Measurements from ENCODE around the gene KCNIP1. TPM values are rescaled to one million over a fixed set of nuclear protein-coding genes. Genes with fewer than 3 reads are reported as not detected.
A peak's percentile ranks its signal among the peaks of the same experiment; 100 is the strongest.

Gene KCNIP1
- total RNA-seq, 2 experiments from 2014 or later, result not detected

DNA sequence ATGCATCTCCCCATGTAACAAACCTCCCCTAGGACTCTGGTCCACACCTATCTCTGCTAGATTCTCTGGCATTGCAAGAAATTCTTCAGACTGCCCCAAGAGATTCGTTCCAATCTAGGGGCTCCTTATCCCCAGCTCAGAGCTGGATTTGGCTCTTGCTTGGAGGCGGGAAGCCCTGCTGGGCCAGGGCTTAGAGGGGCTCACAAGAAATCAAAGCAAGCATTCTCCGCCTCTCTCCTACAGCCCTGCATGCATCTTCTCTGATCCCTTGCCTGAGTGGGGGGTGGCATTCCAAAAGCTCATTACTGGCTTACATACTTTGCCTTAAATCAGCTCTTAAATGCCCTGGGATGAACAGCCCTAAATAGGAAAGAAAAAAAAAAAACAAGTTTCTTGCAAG is 75.8 kb downstream of the KCNIP1 start:
- peaks cover 45% of the 10 kb centered on the region for H3K27me3 Mint-ChIP-seq
- no peaks in the 10 kb centered on the region for H3K36me3 Mint-ChIP-seq (ENCODE audit: low read depth)
- H3K4me3 Mint-ChIP-seq, result no peak overlapping the region
- no peak for DNase-seq
- no peak overlapping the region for H3K27ac Mint-ChIP-seq
- no peaks in the 10 kb centered on the region for H3K4me1 Mint-ChIP-seq
- CTCF ChIA-PET, result no interaction called here
- POLR2A ChIA-PET, result no interaction called here
- H3K9me3 Mint-ChIP-seq, result peaks cover 7% of the 10 kb centered on the region

DNA sequence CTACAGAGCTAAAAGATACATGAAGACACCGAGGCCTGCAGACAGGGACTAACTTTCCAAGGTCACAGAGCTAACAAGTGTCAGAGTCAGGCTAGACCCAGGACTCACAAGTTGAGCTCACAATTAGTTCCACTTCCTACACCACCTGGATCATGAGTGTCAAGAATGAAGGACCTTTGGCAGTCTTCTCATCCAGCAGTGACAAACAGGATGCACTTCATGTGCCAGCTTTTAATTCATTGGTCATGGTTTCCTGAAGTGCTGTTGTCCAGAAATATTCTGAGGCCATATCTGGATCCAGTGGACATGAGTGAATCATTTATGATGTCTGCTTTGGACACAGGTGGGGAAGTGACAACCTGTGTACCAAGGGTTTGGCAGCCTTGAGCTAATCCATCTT is 77.4 kb downstream of the KCNIP1 start:
- Mint-ChIP-seq H3K27me3 (peaks cover 39% of the 10 kb centered on the region), H3K4me3 (no peak overlapping the region), H3K9me3 (peaks cover 7% of the 10 kb centered on the region), H3K36me3 (ENCODE audit: low read depth) (no peaks in the 10 kb centered on the region), H3K4me1 (no peaks in the 10 kb centered on the region), H3K27ac (no peak overlapping the region)
- DNase-seq, result no peak
- ChIA-PET POLR2A (no interaction called here), CTCF (no interaction called here)

DNA sequence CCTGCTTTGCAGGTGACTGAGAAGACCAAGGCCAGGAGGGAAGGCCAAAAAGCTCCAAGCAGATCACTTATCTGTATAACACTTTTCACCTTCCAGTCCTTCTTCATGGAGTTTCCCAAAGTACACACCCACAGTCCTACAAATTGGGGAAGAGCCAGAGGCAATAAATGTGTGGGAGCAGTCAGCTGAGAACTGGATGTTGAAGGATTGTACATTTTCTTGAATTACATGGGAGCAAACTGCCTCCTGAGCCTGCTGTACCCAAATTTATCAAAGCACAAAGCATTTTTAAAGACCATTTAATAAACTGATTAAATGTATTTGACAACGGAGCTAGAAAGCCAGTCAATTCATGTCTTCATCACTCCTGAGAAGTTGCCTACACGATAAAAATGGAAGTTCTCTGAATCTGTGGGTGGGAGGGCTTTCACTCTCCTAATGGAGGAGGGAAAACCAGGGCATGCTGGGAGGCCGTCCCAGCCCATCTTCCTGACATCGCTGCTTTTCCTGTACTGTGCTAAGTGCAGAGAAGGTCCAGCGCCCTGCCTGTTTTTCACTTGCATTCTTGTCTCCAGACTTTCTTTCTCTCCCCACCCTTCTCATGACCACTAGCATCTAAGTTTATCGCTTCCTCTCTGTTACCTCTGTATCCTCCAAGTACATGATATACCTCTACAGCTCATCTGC is 79.0 kb downstream of the KCNIP1 start:
- Mint-ChIP-seq H3K9me3 (peaks cover 10% of the 10 kb centered on the region), H3K4me1 (no peaks in the 10 kb centered on the region), H3K27ac (no peak overlapping the region), H3K27me3 (peaks cover 36% of the 10 kb centered on the region), H3K36me3 (ENCODE audit: low read depth) (no peaks in the 10 kb centered on the region), H3K4me3 (no peak overlapping the region)
- no peak for DNase-seq
- CTCF ChIA-PET, result no interaction called here
- POLR2A ChIA-PET, result no interaction called here

DNA sequence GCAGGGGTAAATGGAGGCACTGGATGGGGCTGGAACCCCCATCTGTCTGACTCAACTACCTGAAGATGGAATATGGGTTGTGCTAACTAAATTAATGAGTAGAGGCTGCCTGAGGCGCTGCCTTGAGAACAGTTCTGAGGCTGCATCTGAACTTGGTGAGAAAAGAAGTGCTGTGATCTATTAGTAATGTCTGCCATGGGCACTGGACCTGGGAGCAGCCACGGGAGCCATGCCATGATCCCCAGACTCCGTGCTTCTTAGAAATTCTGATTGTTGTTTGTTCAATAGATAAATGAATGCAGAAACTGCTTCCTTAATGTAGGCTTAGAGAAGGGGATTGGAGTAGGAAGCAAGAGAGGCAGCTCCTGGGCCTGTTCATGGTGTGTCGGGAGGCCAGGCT is 80.2 kb downstream of the KCNIP1 start:
- no peak overlapping the region for H3K27ac Mint-ChIP-seq
- no peak for DNase-seq
- CTCF ChIA-PET, result no interaction called here

DNA sequence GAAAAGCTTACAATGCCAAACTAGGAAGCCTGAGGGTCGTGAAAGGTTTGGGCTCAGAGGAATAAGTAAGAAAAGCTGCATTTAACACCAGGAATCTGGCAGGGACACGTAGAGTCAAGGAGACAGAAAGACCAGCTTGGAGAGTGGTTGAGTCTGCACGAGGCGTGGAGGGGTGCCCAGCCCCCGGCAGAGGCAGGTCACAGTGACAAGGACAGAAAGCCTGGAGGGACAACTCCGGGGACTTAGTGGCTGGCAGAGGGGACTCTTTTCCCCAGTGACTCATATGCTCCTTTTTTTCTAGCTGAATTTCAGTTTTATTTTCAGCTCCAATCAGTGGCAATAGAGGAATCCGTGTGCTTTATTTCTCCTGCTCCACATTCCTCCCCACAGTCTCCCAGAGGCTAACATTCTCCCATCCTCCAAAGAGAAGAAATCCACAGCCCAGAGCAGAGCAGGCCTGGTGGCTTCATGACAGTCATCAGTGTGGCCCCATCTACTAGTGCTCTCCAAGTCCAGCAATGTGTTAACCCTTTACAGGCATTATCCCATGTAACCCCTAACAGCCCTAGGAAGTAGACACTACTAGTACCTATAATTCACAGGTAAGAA is 80.7 kb downstream of the KCNIP1 start:
- H3K9me3 Mint-ChIP-seq, result peaks cover 2% of the 10 kb centered on the region
- H3K36me3 Mint-ChIP-seq (ENCODE audit: low read depth), result no peaks in the 10 kb centered on the region
- ChIA-PET CTCF (no interaction called here), POLR2A (interaction anchor here (1.0 kb wide), 1 partner anchor 12 kb away, joined by 3 read pairs; no protein-coding TSS in a partner anchor)
- no peak for DNase-seq
- peaks cover 28% of the 10 kb centered on the region for H3K27me3 Mint-ChIP-seq
- H3K27ac Mint-ChIP-seq, result no peak overlapping the region
- H3K4me3 Mint-ChIP-seq, result no peak overlapping the region
- H3K4me1 Mint-ChIP-seq, result no peaks in the 10 kb centered on the region

More for the DNA sequence above, 80.2 kb downstream of the KCNIP1 start:
- Mint-ChIP-seq H3K27me3 (peaks cover 25% of the 10 kb centered on the region), H3K9me3 (peaks cover 2% of the 10 kb centered on the region), H3K4me3 (no peak overlapping the region), H3K36me3 (ENCODE audit: low read depth) (no peaks in the 10 kb centered on the region), H3K4me1 (no peaks in the 10 kb centered on the region)
- POLR2A ChIA-PET, result no interaction called here

DNA sequence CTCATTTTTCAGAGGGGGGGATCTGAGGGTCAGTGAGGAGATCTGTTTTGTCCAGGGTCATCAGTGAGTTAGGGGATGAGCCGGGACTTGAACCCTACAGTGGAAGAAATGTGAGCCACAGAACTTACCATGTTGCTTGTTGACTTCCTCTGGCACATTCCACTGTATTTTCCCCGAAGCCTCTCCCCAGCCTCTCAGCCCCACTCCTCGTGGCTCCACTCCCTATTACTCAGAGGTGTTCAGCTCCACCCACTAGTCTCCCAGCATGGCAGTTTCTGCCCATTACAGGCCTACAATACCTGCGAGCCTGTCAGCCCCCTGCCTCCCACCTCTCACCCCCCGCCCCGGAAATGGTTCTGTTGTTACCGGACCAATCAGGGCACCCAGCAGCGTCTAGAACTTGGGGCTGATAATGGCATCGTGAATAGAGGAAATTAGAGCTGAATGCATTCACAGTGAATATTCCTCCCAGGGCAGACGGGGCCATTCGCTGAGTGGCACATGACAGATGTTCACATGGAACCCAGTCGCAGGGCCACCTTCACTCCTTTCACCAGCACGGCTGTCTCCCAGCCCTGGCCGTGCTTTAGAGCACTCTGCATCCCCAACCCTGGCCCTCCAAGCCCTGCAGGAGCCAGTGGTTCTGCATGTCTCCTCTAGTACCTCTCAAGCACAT is 81.6 kb downstream of the KCNIP1 start:
- no peaks in the 10 kb centered on the region for H3K36me3 Mint-ChIP-seq (ENCODE audit: low read depth)
- H3K27ac Mint-ChIP-seq, result no peak overlapping the region
- peaks cover 2% of the 10 kb centered on the region for H3K9me3 Mint-ChIP-seq
- POLR2A ChIA-PET, result interaction anchor here (1.0 kb wide), 1 partner anchor 11 kb away, joined by 3 read pairs; no protein-coding TSS in a partner anchor
- H3K4me3 Mint-ChIP-seq, result no peak overlapping the region
- peaks cover 27% of the 10 kb centered on the region for H3K27me3 Mint-ChIP-seq
- CTCF ChIA-PET, result no interaction called here
- H3K4me1 Mint-ChIP-seq, result no peaks in the 10 kb centered on the region
- no peak for DNase-seq

DNA sequence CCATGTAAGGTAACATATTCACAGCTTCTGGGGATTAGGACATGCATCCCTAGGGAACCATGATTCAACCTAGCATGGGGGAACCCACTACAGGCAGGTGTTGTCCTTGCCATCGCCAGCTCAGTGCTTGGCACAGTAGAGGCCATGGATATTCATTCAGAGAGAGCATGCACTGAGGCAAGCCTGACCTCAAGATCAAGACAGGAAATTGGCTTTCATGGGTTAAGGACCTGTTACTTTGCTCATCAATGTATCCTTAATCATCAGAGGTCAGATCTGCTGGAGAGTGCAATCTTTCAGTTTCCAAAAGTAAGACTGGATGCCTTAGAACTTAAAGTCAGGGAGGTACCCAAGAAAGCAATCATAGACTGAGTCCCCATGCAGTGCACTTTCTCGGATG is 84.0 kb downstream of the KCNIP1 start:
- CTCF ChIA-PET, result no interaction called here
- POLR2A ChIA-PET, result no interaction called here
- Mint-ChIP-seq H3K36me3 (ENCODE audit: low read depth) (no peaks in the 10 kb centered on the region), H3K4me1 (no peaks in the 10 kb centered on the region), H3K9me3 (peaks cover 2% of the 10 kb centered on the region), H3K27me3 (peaks cover 23% of the 10 kb centered on the region), H3K4me3 (no peak overlapping the region), H3K27ac (no peak overlapping the region)
- DNase-seq, result no peak

DNA sequence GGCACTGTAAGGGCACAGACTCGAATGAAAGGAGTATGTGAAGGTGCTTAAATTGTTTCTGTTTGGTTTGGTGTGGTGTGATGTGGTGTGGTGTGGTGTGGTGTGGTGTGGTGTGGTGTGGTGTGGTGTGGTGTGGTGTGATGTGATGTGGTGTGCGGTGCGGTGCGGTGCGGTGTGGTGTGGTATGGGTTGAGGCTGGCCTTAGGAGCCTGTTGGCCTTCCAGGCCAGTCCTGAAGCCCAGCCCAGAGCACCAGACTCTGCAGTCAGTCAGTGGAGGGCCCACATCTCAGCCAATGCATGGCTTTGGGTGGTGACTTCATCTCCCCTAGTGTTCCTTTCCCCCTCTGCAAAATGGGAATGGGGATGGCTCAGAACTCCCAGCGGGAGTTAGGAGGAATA is 85.8 kb downstream of the KCNIP1 start:
- Mint-ChIP-seq H3K9me3 (peaks cover 2% of the 10 kb centered on the region), H3K36me3 (ENCODE audit: low read depth) (no peaks in the 10 kb centered on the region), H3K4me3 (no peak overlapping the region), H3K27me3 (peaks cover 21% of the 10 kb centered on the region), H3K27ac (no peak overlapping the region), H3K4me1 (no peaks in the 10 kb centered on the region)
- DNase-seq, result no peak
- ChIA-PET POLR2A (no interaction called here), CTCF (no interaction called here)

DNA sequence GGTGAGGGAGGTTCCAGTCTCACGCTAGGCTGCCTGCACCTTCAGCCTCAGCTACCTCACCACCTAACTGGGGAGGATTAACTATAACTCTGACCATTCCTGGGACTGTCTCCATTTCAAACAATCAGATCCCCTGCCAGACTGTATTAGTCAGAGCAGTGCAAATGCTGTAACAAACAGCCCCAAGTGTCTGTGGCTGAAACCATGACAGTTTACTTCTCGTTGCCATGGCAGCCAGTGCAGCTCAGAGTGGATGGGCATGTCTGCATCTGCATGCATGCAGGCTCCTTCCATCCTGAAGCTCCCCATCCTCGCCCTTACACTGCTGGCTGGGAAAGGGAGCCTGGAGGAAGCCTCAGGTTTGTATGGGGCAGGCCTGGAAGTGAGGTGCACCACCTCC is 86.7 kb downstream of the KCNIP1 start:
- CTCF ChIA-PET, result no interaction called here
- Mint-ChIP-seq H3K36me3 (ENCODE audit: low read depth) (no peaks in the 10 kb centered on the region), H3K4me3 (no peak overlapping the region), H3K27me3 (peaks cover 18% of the 10 kb centered on the region), H3K27ac (no peak overlapping the region), H3K4me1 (no peaks in the 10 kb centered on the region), H3K9me3 (peaks cover 2% of the 10 kb centered on the region)
- POLR2A ChIA-PET, result no interaction called here
- DNase-seq, result no peak

DNA sequence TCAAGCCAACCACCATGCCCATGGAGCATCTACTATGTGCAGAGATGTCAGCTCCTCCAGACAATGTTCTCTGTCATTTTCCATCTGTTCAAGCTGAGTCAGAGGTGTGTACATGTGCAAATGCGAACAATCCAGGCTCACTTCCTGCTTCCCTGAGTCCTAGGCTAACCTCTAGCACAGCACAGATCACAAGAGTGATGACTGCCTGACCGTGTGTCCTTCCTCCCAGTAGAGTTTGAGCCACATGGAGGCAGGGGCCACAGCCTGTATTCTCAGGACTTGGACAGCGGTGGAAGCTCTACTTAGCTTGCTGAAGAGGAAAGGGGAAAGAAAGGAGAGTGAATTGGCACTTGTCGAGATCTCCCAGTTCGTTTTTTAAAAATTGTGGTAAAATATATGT is 87.2 kb downstream of the KCNIP1 start:
- Mint-ChIP-seq H3K36me3 (ENCODE audit: low read depth) (no peaks in the 10 kb centered on the region), H3K27me3 (peaks cover 18% of the 10 kb centered on the region), H3K27ac (no peak overlapping the region), H3K9me3 (peaks cover 2% of the 10 kb centered on the region), H3K4me1 (peaks cover under 1% of the 10 kb centered on the region), H3K4me3 (no peak overlapping the region)
- CTCF ChIA-PET, result no interaction called here
- POLR2A ChIA-PET, result no interaction called here
- no peak for DNase-seq

DNA sequence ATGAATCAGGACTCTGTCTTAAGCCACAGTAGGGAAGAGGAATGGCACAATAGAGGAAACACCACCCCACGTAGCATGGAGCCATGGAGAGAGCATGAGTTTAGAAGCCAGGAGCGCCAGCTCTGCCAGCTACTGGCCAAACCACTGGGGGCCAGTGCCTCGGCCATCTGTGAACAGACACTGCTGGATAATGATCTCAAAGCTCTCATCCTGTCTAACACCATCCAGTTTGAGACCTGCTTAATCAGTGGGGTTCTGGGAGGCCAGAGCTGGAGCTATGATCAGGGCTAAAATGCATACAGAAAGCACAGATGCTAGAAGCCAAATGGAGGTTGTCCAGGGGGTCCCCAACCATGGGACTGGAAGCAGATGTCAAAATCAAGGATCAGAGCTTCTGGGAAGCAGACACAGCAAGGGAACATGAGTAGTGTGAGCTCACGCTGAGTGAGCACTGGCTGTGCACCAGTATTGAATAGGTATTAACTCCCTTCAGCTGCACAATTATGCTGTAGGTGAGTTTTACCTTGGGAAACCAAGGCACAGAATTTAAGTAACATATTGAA is 92.7 kb downstream of the KCNIP1 start:
- no peak overlapping the region for H3K27ac Mint-ChIP-seq
- no peak for DNase-seq
- H3K27me3 Mint-ChIP-seq, result peaks cover 33% of the 10 kb centered on the region
- H3K4me3 Mint-ChIP-seq, result no peak overlapping the region
- H3K36me3 Mint-ChIP-seq (ENCODE audit: low read depth), result no peaks in the 10 kb centered on the region
- CTCF ChIA-PET, result interaction anchor here (1.5 to 6.2 kb wide), 2 partner anchors 36 to 161 kb away, joined by 5 to 30 read pairs; no protein-coding TSS in a partner anchor
- no peaks in the 10 kb centered on the region for H3K9me3 Mint-ChIP-seq
- POLR2A ChIA-PET, result interaction anchor here (0.6 to 1.6 kb wide), 2 partner anchors 12 to 24 kb away, joined by 3 to 5 read pairs; no protein-coding TSS in a partner anchor
- peaks cover 30% of the 10 kb centered on the region for H3K4me1 Mint-ChIP-seq

DNA sequence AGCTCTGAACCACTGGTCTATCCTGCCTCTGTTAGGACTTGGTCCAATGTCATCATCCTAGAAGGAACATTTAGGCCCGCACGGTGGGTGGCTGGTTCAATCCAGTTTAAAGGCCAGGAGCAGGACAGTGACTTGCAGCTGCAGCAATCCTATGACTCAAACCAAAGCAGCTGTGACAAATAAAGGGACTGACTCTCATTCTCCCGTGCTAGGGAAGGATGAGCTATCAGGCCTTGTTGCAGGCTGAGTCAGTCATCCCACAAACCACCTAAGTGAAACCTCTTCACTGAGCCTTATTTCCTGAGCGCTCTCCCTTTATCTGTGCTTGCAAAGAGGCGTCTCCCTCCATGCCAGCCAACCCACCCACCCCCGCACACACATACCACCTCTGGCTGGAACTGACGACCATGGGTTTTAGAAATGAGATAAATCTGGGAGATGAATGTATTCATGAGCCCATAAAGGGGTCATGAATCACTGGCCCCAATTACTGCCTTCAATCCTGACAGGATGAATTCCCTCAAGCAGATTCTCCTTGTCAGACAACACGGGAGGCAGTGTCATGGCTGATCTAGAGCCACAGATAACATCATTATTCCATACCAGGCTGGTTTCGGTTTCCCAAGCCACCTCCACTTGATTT is 93.4 kb downstream of the KCNIP1 start:
- peaks cover 30% of the 10 kb centered on the region for H3K4me1 Mint-ChIP-seq
- no peak overlapping the region for H3K4me3 Mint-ChIP-seq
- no peaks in the 10 kb centered on the region for H3K36me3 Mint-ChIP-seq (ENCODE audit: low read depth)
- ChIA-PET POLR2A (interaction anchor here (1.6 kb wide), 1 partner anchor 25 kb away, joined by 5 read pairs; no protein-coding TSS in a partner anchor), CTCF (interaction anchor here (1.5 to 6.2 kb wide), 2 partner anchors 35 to 162 kb away, joined by 5 to 30 read pairs; no protein-coding TSS in a partner anchor)
- peaks cover 33% of the 10 kb centered on the region for H3K27me3 Mint-ChIP-seq
- no peaks in the 10 kb centered on the region for H3K9me3 Mint-ChIP-seq
- peak; percentile 35 for DNase-seq
- no peak overlapping the region for H3K27ac Mint-ChIP-seq

DNA sequence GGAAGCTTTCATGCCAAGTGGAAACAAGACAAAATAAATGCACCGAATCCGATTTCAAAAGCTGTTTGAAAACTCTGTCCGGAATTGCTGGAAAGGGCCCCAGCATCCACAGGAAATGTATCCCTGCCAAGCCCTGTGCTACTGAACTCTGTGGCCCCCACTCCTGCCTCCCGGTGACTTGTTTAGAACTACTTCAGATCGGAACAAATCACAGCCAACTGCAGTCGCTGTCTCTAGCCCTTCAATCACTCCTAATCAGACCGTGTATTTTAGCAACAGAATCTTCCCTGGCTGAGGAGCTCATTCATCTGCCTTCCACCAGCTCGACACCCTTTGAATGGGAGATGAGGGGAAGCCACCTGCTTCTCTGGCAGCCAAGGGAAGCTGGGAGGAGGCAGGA is 94.1 kb downstream of the KCNIP1 start:
- Mint-ChIP-seq H3K27ac (no peak overlapping the region), H3K9me3 (no peaks in the 10 kb centered on the region), H3K36me3 (ENCODE audit: low read depth) (no peaks in the 10 kb centered on the region), H3K4me3 (no peak overlapping the region), H3K27me3 (peaks cover 30% of the 10 kb centered on the region), H3K4me1 (peaks cover 30% of the 10 kb centered on the region)
- ChIA-PET CTCF (interaction anchor here (1.2 to 6.2 kb wide), 4 partner anchors 26 to 162 kb away, joined by 3 to 30 read pairs (median 4); no protein-coding TSS in a partner anchor), POLR2A (no interaction called here)
- DNase-seq, result no peak
